Fibroblast of the aortic adventitia (primary cell): ENCODE measurements around the gene DNASE1L2. TPM values are rescaled to one million over a fixed set of nuclear protein-coding genes. Genes with fewer than 3 reads are reported as not detected.

Source experiments
- DNase-seq: peaks from one replicate; pipeline ENCODE4 v3.0.0-alpha.2; 2010; ENCODE audit warnings: low read depth
- H3K4me3 ChIP-seq: 2 replicates; pipeline ENCODE4 v1.5.1; 2011; ENCODE audit warnings: low read depth, mild to moderate bottlenecking, control low read depth, low read length, moderate library complexity
- CTCF ChIP-seq: IDR thresholded peaks from 2 replicates; pipeline ENCODE4 v1.5.1; 2011; ENCODE audit warnings: mild to moderate bottlenecking, low read length, control low read depth, inconsistent platforms; ENCODE audit not compliant: insufficient read depth
- total RNA-seq: library from RNA; depleted of rRNA; stranded (reverse); fragments of >200 nt; gene quantifications from 2 replicates; pipeline ENCODE4 v1.2.3, GENCODE V29; 2012; ENCODE audit warnings: low replicate concordance

Gene DNASE1L2
- total RNA-seq, 1 donor, result 0.63 TPM

GRCh38 chr16:2226245-2226793 is 9.9 kb upstream of the DNASE1L2 start:
- no peak for TF ChIP-seq CTCF
- H3K4me3 ChIP-seq, result no peak overlapping the region
- no peak for DNase-seq

GRCh38 chr16:2226918-2227317 is 9.3 kb upstream of the DNASE1L2 start:
- H3K4me3 ChIP-seq, result no peak overlapping the region
- TF ChIP-seq CTCF, result no peak
- DNase-seq, result no peak

- TF ChIP-seq CTCF, result no peak
- DNase-seq, result no peak
- no peak overlapping the region for H3K4me3 ChIP-seq
Measured at GRCh38 chr16:2228161-2228824, 8.0 kb upstream of the DNASE1L2 start.

- H3K4me3 ChIP-seq, result no peak overlapping the region
- no peak for DNase-seq
- no peak for TF ChIP-seq CTCF
Measured at GRCh38 chr16:2229091-2229490, 7.2 kb upstream of the DNASE1L2 start.

GRCh38 chr16:2229632-2230250 is 6.5 kb upstream of the DNASE1L2 start:
- no peak for TF ChIP-seq CTCF
- no peak overlapping the region for H3K4me3 ChIP-seq
- no peak for DNase-seq

- TF ChIP-seq CTCF, result no peak
- no peak for DNase-seq
- H3K4me3 ChIP-seq, result no peak overlapping the region
Measured at GRCh38 chr16:2230376-2230775, 5.9 kb upstream of the DNASE1L2 start.
